MCF 10A (cell line): ENCODE results near the gene TH. TPM values are rescaled to one million over a fixed set of nuclear protein-coding genes. Genes with fewer than 3 reads are reported as not detected.

ENCODE experiments used
- BruUV-seq: library from RNA; stranded (reverse); fragments of 400-500 nt; replicated peaks from 2 replicates; lab custom pipeline; 2021; lab: Mats Ljungman, UMichigan
- CTCF ChIA-PET: fragments of 300-600 bp; sonication (Branson Sonifier 250); formaldehyde crosslinking; extraction: SDS; loops from one replicate; lab custom pipeline; 2021; ENCODE audit warnings: antibody characterized with exemption, inconsistent platforms; lab: Yijun Ruan, JAX
- POLR2A ChIA-PET: fragments of 300-600, 350-650 bp; sonication (Branson Sonifier 250); formaldehyde crosslinking; extraction: SDS; loops from one replicate; lab custom pipeline; 2020; ENCODE audit warnings: antibody characterized with exemption, inconsistent platforms; lab: Yijun Ruan, JAX
- DNase-seq: peaks from one replicate; pipeline ENCODE4 v3.0.0-alpha.2; 2018; ENCODE audit not compliant: unreplicated experiment
- H3K27ac Mint-ChIP-seq: one replicate; pipeline ENCODE4 v1.8.0; 2022; ENCODE audit warnings: mild to moderate bottlenecking, low read depth, mixed read lengths; ENCODE audit not compliant: unreplicated experiment
- H3K27me3 Mint-ChIP-seq: one replicate; pipeline ENCODE4 v1.8.0; 2022; ENCODE audit warnings: mixed read lengths; ENCODE audit not compliant: insufficient read depth, unreplicated experiment
- H3K36me3 Mint-ChIP-seq: one replicate; pipeline ENCODE4 v1.8.0; 2022; ENCODE audit warnings: mild to moderate bottlenecking, moderate library complexity, mixed read lengths; ENCODE audit not compliant: insufficient read depth, unreplicated experiment
- H3K4me1 Mint-ChIP-seq: one replicate; pipeline ENCODE4 v1.8.0; 2022; ENCODE audit warnings: mixed read lengths; ENCODE audit not compliant: insufficient read depth, unreplicated experiment
- H3K4me3 Mint-ChIP-seq: one replicate; pipeline ENCODE4 v1.8.0; 2022; ENCODE audit warnings: mild to moderate bottlenecking, moderate library complexity, mixed read lengths; ENCODE audit not compliant: unreplicated experiment
- H3K9me3 Mint-ChIP-seq: one replicate; pipeline ENCODE4 v1.8.0; 2022; ENCODE audit warnings: mixed read lengths; ENCODE audit not compliant: unreplicated experiment
- CTCF ChIP-seq: fragments of 200-600 bp; IDR thresholded peaks from one replicate; pipeline ENCODE4 v1.8.0; 2022; ENCODE audit warnings: antibody characterized with exemption, mild to moderate bottlenecking; ENCODE audit not compliant: unreplicated experiment
- intact Hi-C: fragments of 100-400 bp; cut with micrococcal nuclease; formaldehyde crosslinking; loops from 2 replicates; pipeline ENCODE4 v1.14.1; 2022
- total RNA-seq: library from RNA; stranded (reverse); gene quantifications from 2 replicates; pipeline ENCODE4 v1.2.3, GENCODE V29; 2022

TH gene
- total RNA-seq, 1 experiment from 2014 or later = 1.1 TPM

DNA sequence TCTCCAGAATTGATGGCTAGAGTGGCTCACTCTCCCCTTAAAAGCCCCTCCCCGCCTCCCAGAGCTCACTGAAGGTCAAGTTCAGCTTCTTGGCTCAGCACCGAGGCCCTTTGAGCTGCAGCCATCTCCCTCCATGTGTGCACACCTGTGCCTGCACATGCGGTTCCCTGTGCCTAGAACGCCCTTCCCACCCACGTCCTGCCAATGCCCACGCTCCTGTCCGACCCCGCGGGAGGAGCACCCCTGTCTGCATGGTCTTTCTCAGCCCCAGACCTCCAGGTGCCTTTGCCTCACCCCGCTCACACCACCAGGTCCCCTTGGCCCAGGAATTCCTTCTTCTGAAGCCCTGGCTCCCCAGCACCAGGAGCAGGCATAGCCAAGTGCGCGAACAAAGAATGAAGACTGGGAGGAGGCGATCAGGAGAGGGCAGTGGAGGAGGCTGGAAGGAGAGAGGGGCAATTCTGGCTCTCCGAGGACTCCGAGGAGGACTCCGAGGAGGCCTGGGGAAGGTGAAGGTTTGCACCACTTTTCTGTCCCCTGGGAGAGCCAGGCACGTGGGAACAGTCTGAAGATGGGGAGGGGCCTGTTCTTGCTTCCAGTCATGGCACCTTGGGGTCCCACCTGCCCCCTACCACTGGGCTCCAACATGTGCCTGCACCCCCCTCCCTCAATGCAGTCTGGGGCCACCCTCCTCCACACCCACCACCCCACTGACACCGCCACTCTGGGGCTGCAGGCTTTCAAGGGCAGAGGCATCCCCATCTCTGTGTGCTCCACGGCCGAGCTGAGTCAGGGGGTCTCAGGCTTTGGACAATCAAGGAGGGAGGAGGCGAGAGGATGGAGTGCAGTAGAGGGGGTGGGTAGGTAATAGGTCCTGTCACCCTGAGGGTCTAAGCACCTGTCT lies 50.1 kb downstream of the TH start:
- ChIA-PET POLR2A (interaction anchor here (0.6 kb wide), 1 partner anchor 8 kb away, joined by 3 read pairs; no protein-coding TSS in a partner anchor), CTCF (no interaction called here)
- BruUV-seq = no TSS peak
- intact Hi-C loops = no loop called here
- Mint-ChIP-seq H3K9me3 (peaks cover 16% of the 10 kb centered on the region), H3K4me1 (peaks cover 5% of the 10 kb centered on the region), H3K4me3 (no peak overlapping the region), H3K36me3 (no peaks in the 10 kb centered on the region), H3K27me3 (peaks cover 75% of the 10 kb centered on the region), H3K27ac (no peak overlapping the region)
- DNase-seq = no peak
- TF ChIP-seq CTCF = no peak

GRCh38 chr11:2120359-2121100 lies 51.1 kb downstream of the TH start:
- no peak for DNase-seq
- ChIA-PET CTCF (interaction anchor here (0.6 kb wide), 1 partner anchor 95 kb away, joined by 3 read pairs; no protein-coding TSS in a partner anchor), POLR2A (interaction anchor here (0.6 kb wide), 1 partner anchor 9 kb away, joined by 3 read pairs; no protein-coding TSS in a partner anchor)
- no peak overlapping the region for H3K27ac Mint-ChIP-seq
- H3K4me1 Mint-ChIP-seq = peaks cover 5% of the 10 kb centered on the region
- H3K36me3 Mint-ChIP-seq = no peaks in the 10 kb centered on the region
- intact Hi-C loops = no loop called here
- BruUV-seq = no TSS peak
- H3K4me3 Mint-ChIP-seq = no peak overlapping the region
- peaks cover 73% of the 10 kb centered on the region for H3K27me3 Mint-ChIP-seq
- no peak for TF ChIP-seq CTCF
- H3K9me3 Mint-ChIP-seq = peaks cover 22% of the 10 kb centered on the region

DNA sequence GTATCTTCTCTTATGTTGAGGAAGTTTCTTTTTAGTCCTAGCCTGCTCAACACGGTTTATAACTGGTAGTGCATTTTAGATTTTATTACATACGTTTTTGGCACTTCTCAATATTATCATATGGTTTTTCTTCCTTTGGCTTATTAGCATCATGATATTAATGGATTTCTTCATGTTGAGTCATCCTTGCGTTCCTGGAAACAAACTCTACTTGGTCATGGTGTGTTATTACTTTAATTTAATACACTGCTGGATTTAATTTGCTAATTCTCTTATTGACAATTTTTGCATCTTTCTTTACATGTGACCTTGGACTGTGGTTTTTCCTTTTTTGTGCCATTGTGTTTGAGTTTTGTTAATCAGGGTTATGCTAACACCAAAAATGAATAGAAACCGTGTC lies 52.9 kb downstream of the TH start:
- no TSS peak for BruUV-seq
- peaks cover 60% of the 10 kb centered on the region for H3K27me3 Mint-ChIP-seq
- no peak for TF ChIP-seq CTCF
- no peak for DNase-seq
- CTCF ChIA-PET = no interaction called here
- peaks cover 10% of the 10 kb centered on the region for H3K9me3 Mint-ChIP-seq
- H3K4me1 Mint-ChIP-seq = peaks cover 5% of the 10 kb centered on the region
- POLR2A ChIA-PET = no interaction called here
- H3K27ac Mint-ChIP-seq = no peak overlapping the region
- intact Hi-C loops = no loop called here
- H3K36me3 Mint-ChIP-seq = no peaks in the 10 kb centered on the region
- H3K4me3 Mint-ChIP-seq = no peak overlapping the region

DNA sequence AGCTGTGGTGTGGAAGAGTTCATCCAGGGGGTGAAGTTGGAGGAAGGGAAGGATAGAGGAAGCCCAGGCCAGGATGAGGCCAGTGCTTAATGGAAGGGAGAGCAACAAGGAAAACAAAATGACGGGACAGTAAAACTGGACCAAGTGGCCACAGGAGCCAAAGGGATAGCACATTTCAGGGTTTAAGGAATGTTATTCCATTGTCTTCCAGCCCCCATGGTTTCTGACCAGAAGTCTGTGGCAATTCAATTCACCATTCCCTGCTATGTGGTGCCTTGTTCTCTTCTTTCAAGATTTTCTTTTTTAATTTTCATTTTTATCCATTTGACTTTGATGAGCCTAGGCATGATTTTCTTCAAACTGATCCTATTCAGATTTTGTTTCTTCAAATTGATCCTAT lies 54.9 kb downstream of the TH start:
- Mint-ChIP-seq H3K27ac (no peak overlapping the region), H3K4me1 (peaks cover 5% of the 10 kb centered on the region), H3K27me3 (peaks cover 57% of the 10 kb centered on the region), H3K9me3 (peaks cover 10% of the 10 kb centered on the region), H3K4me3 (no peak overlapping the region), H3K36me3 (no peaks in the 10 kb centered on the region)
- POLR2A ChIA-PET = no interaction called here
- TF ChIP-seq CTCF = no peak
- DNase-seq = no peak
- CTCF ChIA-PET = interaction anchor here (1.1 to 1.4 kb wide), 2 partner anchors 34 to 36 kb away, joined by 3 to 4 read pairs; no protein-coding TSS in a partner anchor
- intact Hi-C loops = no loop called here
- no TSS peak for BruUV-seq
